ENCODE measurements around the gene PLCH1.

Gene PLCH1

GRCh38 chr3:155368786-155369185 is 376.1 kb downstream of the PLCH1 start:
- DNase-seq = no peak

- DNase-seq = no peak
Observed at GRCh38 chr3:155367506-155367905, 377.4 kb downstream of the PLCH1 start.

- DNase-seq = no peak
Observed at GRCh38 chr3:155365178-155365783, 379.6 kb downstream of the PLCH1 start.

- DNase-seq = no peak
Observed at GRCh38 chr3:155364492-155364891, 380.4 kb downstream of the PLCH1 start.

- DNase-seq = no peak
Observed at GRCh38 chr3:155363690-155364070, 381.2 kb downstream of the PLCH1 start.

GRCh38 chr3:155362808-155363689 is 381.8 kb downstream of the PLCH1 start:
- no peak for DNase-seq

- no peak for DNase-seq
Observed at GRCh38 chr3:155360281-155360680, 384.6 kb downstream of the PLCH1 start.

GRCh38 chr3:155356594-155357370 is 388.1 kb downstream of the PLCH1 start:
- DNase-seq = no peak

GRCh38 chr3:155354658-155355057 is 390.2 kb downstream of the PLCH1 start:
- DNase-seq = no peak

GRCh38 chr3:155352900-155353490 is 391.9 kb downstream of the PLCH1 start:
- no peak for DNase-seq

GRCh38 chr3:155350571-155350970 is 394.3 kb downstream of the PLCH1 start:
- no peak for DNase-seq

GRCh38 chr3:155347901-155348300 is 397.0 kb downstream of the PLCH1 start:
- no peak for DNase-seq

GRCh38 chr3:155342344-155342743 is 402.5 kb downstream of the PLCH1 start:
- no peak for DNase-seq

- no peak for DNase-seq
Observed at GRCh38 chr3:155339052-155339451, 405.8 kb downstream of the PLCH1 start.

GRCh38 chr3:155335724-155336354 is 409.0 kb downstream of the PLCH1 start:
- no peak for DNase-seq

- DNase-seq = no peak
Observed at GRCh38 chr3:155334914-155335723, 409.8 kb downstream of the PLCH1 start.

- DNase-seq = no peak
Observed at GRCh38 chr3:155334215-155334913, 410.5 kb downstream of the PLCH1 start.

GRCh38 chr3:155332716-155333115 is 412.2 kb downstream of the PLCH1 start:
- DNase-seq = no peak

GRCh38 chr3:155331078-155331477 is 413.8 kb downstream of the PLCH1 start:
- no peak for DNase-seq

- DNase-seq = no peak
Observed at GRCh38 chr3:155330370-155330769, 414.5 kb downstream of the PLCH1 start.

- DNase-seq = no peak
Observed at GRCh38 chr3:155329513-155330048, 415.3 kb downstream of the PLCH1 start.
